HPDE6-E6E7 (cell line): ENCODE measurements around the gene NCF2.
A peak's percentile ranks its signal among the peaks of the same experiment; 100 is the strongest.

Experiments
- DNase-seq: peaks from one replicate; pipeline ENCODE4 v3.0.0; 2011; ENCODE audit warnings: missing footprints; ENCODE audit errors: extremely low spot score

NCF2 gene

DNA sequence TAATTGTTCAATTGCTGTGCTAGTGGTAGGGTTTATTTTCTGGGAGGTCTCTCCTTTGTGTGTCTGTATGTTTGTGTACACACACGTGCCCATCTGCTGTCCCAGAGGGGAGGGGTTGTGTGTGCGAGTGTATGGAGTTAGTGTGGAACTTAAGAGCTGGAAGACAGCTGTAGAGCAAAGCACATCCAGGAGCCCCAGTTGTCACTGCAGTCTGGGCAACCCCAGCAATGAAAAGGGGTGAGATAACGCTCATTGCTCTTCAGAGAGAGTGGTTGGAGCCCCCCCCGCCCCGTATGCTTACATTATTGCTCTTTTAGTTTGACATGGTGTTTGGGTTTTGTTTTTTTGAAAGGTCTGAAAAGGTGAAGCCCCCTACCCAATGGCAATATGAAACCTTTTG, 36.9 kb downstream of the NCF2 start:
- DNase-seq = no peak

DNA sequence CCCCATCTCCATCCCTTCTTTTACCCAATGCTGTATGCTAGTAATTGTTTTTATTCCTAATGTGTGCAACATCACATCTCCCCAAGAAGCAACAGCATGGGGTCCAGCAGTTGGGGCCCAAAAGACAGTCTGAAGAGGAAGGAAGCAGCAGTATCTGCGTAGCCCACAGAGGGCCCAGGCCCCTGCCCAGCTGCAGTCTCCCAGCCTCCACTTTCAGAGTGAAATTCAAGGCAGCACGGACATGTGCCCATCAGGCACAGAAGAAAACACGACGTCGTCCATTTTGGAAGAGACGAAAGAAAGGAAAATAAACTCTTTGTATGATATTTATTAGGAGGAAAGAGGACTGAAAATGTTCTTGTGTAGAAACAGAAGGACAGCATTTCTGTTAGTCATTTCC, 37.4 kb downstream of the NCF2 start:
- DNase-seq = no peak

DNA sequence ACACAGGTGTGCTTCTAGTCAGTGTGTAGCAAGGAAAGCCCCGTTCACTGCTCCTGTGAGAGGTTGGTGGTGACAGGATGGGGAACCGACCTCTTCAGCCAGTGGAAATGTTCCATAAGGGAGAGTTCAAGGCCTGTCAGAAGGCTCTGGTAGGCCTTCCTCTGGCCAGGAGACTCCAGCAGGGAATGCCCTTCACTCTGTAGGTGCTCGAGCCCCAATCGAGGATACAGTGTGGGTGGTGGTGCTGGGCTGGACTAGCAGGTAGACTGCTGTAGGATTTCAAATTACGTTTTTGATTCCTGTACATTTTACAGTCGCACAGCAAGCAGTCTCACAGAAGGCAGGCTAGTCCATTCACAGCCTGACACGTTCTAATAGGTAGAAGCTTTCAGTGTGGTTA, 37.8 kb downstream of the NCF2 start:
- no peak for DNase-seq

DNA sequence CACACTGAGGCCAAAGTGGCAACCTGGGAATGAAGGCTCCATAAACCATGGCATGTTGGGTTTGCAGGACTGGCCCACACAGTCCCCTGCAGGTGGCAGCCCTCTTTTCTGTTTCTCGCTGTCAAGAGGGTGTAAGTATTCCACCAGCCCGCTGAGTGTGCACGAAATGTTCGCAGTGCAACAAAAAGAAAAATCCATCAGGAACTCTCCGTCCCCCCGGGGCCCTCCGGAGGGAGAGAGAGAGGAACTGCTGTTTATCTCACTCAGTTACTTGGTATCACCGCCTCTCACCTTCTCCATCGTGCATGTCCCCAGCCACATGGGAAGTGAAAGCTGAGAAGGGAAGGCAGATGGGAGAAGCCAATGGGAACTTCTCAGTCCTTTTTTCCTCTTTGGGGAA, 38.3 kb downstream of the NCF2 start:
- no peak for DNase-seq

DNA sequence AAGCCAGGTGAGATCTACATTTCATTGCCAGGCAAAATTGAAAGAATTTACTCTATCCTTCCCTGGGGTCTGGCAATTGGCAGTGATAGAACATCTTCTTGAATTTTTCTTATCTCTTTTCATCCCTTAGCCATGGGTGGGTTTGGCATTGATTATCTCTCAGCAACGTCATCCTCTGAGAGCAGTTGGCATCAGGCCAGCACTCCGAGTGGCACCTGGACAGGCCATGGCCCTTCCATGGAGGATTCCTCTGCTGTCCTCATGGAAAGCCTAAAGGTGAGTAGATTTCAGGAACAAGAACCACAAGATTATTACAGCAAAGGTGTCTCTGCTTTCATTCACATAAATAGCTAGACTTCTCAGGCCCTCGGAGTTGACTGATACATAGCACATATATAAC, 39.3 kb downstream of the NCF2 start:
- DNase-seq = no peak

DNA sequence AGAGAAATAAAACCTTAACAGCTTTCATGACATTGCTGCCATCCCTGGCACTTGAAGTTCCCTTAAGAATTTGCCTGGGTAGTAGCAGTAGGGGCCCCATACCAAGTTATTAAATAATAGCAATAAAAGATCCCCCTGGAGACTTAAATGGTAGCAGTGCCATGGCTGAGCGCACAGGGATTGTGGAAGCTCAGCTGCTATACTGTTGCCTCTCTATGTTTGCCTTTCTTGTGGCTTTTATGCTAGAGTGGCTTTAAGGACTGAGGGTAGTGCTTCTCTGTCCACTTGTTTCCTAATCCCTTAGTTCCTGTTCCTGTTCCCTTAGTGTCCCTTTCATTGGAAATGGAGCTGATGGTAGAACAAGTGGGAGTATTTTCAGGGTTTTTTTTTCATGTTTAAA, 42.1 kb downstream of the NCF2 start:
- no peak for DNase-seq

DNA sequence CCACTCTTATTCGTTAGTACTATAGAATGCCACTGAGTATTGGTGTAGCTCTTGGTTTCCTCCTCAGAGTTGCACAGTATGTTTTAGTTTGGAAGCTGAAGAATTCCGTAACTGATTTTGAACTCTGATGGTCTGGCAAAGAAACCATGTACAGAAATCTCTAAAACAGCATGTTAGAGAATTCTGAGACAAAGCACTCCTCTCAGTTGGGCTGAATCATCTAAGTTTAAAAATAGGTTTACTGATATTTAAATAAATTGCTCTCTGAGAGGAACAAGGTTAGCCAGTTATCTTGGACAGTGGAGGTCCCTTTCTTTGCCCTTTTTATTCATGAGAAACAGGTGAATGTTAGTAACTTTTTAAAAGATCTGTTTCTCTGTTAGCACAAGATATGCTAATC, 43.8 kb downstream of the NCF2 start:
- DNase-seq = no peak

DNA sequence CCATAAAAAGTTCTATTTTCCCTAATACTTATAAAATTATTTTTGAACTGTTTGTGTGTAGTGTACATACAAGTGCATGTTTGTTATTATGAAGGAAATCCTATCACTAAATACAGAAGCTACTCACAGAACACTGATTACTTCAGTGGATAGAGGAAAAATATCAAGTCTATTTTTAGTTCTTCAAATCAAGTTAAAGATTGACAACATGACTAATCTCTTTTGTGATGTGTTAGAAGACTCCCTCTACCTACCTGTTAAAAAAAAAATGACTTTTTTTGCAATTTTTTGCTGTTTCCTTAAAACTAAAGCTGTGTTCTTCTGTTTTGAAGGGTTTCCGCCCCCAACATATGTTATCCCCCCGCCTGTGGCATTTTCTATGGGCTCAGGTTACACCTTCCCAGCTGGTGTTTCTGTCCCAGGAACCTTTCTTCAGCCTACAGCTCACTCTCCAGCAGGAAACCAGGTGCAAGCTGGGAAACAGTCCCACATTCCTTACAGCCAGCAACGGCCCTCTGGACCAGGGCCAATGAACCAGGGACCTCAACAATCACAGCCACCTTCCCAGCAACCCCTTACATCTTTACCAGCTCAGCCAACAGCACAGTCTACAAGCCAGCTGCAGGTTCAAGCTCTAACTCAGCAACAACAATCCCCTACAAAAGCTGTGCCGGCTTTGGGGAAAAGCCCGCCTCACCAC, 45.5 kb downstream of the NCF2 start:
- DNase-seq = no peak

DNA sequence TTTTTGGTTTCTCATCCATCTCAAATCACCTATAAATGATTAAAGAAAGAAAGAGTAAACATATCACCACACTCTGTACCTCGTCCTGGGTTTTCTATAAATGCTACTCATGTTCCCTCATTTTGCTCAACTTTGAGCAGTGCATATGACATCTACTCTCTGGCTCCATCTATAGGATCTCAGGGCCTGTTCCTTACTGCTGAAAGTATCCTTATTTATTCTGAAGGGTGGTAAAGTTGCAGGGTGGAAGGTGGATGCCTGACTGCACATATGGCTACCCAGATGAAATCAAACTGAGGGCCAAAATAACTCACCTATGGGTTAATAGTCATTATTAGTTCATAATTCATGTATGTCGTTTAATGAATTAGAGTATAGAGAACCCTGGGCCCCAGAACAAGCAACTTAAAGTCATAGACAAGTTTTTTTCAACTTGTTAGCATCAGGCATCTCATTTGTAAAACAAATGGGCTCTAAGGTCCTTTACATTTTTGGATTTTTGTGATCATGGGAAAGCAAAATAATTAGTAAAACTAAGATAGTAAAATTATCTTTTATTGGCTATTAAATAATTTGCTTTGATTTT, 46.5 kb downstream of the NCF2 start:
- peak; percentile 31 for DNase-seq

DNA sequence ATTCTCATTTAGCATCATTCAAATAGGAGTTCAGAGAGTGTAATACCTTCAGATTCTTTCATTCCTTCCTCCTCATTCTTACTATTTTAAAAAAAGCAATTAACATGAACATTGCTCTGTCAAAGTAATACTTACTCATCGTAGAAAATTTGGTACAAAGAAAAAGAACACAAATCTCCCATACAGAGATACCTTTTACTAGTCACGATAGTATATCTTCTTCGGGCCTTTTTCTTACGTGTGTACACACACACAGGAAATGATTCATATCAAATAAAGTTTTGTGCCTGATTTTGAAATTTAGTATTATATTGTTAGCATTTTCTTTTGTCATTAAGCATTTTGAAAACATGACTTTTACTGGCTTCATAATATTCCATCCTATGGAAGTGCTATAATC, 52.9 kb downstream of the NCF2 start:
- DNase-seq = no peak

DNA sequence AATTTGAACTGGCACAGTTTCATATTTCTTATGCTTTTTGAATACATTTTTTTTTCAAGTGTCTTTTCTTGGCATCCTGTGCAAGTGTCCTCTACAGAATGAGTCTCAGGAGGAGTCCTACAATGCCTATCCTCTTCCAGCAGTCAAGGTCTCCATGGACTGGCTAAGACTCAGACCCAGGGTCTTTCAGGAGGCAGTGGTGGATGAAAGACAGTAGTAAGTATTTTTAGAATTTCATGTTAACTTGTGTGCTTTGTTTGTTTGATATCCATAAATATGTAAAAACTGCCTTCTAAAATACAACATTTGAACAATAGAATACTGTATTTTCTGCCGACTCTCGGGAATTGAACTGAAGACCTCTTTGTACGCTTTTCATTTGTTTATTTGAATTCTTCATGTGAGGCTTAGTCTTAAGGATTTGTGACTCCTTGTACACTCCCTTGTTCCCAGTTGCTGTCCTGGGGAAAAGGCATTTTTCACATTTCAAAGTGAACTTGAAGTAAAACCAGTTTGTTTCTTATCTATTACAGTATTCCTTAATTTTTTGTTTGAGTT, 56.6 kb downstream of the NCF2 start:
- no peak for DNase-seq

DNA sequence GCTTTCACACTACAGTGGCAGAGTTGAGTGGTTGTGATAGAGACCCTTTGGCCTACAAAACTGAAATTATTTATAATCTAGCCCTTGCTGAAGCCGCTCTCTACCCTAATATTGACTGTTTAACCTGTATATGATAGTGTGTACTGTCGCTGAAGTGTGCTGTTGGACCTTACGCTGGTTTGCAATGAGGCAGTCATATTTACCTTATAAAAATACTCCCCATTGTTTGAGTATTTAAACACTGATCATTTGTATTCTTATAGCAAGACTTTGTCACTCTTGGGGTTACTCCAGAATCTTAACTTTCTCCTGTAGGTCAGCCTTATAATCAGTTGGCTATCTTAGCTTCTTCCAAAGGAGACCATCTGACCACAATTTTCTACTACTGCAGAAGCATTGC, 61.7 kb downstream of the NCF2 start:
- DNase-seq = no peak

DNA sequence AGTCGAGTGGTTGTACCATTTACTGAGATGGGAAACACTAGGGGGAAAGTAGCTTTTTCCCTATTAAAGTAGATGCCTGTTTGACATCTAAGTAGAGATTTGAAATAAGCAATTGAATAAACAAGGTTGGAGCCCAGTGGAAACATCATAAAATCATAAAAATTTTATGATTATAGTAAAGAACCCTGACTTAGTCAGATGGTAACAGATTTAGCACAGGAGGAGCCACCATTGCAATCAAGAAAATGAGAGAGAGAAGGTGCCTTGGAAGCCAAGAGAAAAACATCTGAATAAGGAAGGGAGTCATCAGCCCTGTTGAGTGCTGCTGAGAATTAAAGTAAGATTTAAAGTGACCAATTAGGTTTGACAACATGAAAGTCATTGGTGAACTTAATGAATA, 68.2 kb downstream of the NCF2 start:
- DNase-seq = no peak

DNA sequence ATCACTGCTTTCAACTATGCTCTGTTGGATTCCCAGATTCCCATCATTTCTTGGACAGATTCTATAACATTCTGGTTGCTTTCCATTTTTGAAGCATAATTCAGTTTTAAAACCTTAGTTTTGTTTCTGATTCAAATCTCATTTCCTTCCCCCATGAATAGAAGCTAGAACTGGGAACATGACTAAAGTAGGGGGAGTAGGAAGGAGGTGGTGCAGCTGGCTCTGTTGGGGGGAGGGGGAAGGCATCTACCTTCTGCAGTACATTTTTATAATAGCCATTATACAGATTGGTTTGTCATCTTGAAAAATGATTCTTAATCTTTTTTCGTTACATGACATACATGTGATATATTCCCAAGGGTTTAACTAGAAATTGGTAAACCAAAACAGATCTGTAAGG, 69.9 kb downstream of the NCF2 start:
- no peak for DNase-seq

DNA sequence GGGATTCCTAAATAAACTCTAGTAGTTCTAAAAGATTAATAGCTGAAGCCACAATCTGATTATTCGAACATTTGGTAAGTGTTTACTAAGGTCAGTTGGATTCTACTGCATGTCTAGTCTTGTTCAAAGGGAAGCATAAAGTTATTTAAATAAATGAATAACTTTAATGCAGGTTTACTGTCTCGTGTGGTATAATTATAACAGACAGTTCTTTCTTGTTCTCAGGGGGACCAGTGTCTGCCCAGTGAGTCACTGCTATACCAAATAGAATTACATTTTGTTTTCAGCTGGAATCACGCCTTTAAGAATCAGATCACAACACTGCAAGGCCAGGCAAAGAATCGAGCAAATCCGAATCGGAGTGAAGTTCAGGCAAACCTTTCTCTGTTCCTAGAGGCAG, 72.9 kb downstream of the NCF2 start:
- no peak for DNase-seq

DNA sequence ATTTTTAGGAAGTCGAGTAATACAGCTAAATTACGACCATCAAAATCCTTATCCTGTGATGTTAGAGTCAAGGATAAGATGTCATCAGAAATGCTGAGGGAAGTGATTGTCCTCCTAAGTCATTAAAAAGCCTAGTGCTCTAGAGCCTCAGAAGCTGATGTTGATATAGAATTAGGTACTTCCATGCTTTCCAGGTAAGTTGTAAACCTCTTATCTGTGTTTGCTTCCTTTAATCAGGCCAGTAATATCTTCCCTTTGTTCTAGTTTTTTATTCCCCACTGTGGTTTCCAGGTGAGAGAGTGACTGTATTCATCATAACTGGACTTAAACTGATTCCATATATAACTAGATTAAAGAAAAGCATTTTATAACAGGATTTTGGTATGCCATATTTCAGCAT, 73.5 kb downstream of the NCF2 start:
- DNase-seq = no peak

DNA sequence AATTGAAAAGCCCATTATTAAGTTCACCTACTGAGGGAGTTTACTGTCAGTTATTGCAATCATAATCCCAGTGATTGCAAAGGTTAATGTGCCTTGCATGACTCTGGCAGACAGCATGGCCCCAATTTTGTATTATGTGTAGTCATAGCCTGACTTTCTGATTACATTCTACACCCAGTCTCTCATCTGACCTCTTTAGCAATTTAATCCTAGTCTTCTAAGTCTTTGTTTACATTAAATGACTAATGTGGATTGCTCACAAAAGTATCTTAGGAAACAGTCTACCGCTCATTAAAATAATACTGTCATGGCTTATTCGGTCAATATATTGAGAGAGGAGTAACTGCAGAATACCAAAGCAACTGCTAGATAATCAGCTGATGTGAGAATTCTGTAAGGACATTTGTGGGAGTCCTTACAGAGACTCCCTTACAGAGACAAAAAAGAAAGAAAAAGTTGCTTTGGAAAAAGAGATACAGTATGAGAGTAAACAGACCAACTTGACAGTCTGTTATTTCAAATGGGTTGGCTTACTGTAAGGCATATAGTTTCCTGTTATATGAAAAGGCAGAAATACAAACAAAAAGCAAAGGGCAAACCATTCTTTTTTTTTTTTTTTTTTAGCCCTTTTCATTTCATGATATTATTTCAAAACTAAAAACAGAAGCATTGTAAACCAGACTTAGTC, 75.1 kb downstream of the NCF2 start:
- peak; percentile 55 for DNase-seq

DNA sequence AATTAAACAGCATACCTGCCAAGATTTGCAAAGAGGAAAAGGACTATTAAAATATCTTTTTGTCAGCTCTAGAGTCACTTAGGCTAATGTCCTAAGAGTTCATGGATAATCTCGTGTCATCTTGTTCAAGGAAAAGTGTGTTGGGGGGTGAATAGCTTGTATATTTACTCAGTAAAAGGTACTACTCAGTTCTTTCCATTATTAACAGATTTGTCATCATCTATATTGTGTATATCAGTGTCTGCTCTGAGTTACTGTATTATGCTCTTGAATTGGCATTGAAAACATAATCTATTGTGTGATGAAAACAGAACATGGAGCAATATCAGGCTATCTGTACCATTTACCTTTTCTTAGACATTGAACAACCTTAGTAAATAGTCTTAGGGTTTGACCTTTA, 76.0 kb downstream of the NCF2 start:
- no peak for DNase-seq

DNA sequence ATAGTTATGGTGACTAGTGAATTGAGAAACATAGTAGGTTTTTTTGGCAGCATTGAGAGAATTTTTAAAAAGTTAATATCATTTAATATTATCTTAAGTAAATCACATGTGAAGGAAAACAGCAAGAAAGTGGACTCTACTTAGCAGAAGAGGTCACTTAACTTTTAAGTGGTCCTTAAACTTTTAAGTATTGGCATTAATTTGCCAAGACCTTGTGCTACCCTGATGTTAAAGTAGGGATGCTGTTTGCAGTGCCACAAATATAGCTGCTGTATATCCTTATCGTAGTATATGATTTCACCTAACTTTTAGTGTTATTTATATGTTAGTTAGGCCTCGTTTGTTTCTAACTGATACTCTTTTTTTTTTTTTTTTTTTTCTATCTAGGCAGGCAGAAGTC, 77.8 kb downstream of the NCF2 start:
- DNase-seq = no peak

DNA sequence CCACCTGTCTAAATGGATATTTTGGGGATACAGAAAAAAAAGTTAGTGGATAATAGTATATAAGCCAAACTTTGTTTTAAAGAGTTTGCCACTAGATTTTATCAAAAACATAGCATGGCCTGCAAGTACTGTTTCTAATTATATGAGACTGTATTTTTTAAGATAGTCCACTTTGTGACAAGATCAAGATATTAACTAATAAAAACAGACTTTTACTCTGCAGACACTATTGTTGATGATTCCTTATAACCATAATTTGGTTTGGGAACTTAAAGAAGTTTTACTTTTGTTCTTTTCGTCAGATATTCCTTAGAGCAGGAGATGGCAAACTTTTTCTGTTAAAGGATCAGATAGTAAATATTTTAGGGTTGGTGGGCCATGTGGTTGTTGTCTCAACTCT, 81.6 kb downstream of the NCF2 start:
- no peak for DNase-seq

DNA sequence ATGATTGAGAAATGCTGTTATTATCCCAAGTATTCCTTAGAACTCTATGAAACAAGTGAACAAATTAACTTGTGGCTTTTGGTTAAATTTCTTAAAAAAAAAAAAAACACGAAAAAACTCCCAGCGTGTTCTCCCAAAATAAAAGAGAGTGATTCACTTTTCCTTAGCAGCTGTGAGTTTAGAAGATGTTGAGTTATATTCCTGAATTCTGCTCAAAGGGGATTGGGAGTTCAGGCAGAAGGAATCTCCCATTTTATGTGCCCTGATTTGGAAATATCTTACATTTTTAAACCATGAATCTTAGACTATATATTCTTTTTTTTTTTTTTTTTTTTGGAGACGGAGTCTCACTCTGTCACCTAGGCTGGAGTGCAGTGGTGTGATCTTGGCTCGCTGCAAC, 83.7 kb downstream of the NCF2 start:
- DNase-seq = no peak
